ENCODE results near the gene PEPD.

GRCh38 chr19:33508009-33508408 lies 13.6 kb downstream of the PEPD start:
- no peak for TF ChIP-seq POLR2A (IDR thresholded peaks at IDR 0.05)
- no peak for TF ChIP-seq CTCF (IDR thresholded peaks at IDR 0.05 in 4 of 5, conservative IDR thresholded peaks at IDR 0.05 in 1 of 5)
